ENCODE results near the gene POLR2F. TPM values are rescaled to one million over a fixed set of nuclear protein-coding genes. Genes with fewer than 3 reads are reported as not detected.

POLR2F gene
- total and polyA plus RNA-seq, 4 experiments from 2014 or later: 44.9 to 158 (median 90.4) TPM

GRCh38 chr22:37995460-37995859 lies 42.0 kb downstream of the POLR2F start:
- Histone ChIP-seq H3K4me1 (ENCODE audit: insufficient read depth, low read length) (no peaks in the 10 kb centered on the region), H3K36me3 (ENCODE audit: insufficient read depth, low read length) (no peaks in the 10 kb centered on the region), H3K9me3 (ENCODE audit: control insufficient read depth in 1 of 2, low read length in 2 of 2) (no peaks in the 10 kb centered on the region), H3K27ac (ENCODE audit: low read depth, low read length) (no peak overlapping the region), H3K4me3 (ENCODE audit: low read length in 2 of 2) (no peak overlapping the region), H3K27me3 (ENCODE audit: insufficient read depth, low read length) (no peaks in the 10 kb centered on the region)
- peak overlapping the region in 1 of 7 donors; percentile 42 for H3K27ac Mint-ChIP-seq
- ChIA-PET POLR2A (ENCODE audit: partially characterized antibody) (no interaction called here), CTCF (ENCODE audit: partially characterized antibody) (no interaction called here)
- no peaks in the 10 kb centered on the region for H3K27me3 Mint-ChIP-seq
- no peaks in the 10 kb centered on the region for H3K9me3 Mint-ChIP-seq
- H3K4me3 Mint-ChIP-seq: no peak overlapping the region
- intact Hi-C loops (cut with micrococcal nuclease): no loop called here
- H3K4me1 Mint-ChIP-seq: no peaks in the 10 kb centered on the region
- no peaks in the 10 kb centered on the region for H3K36me3 Mint-ChIP-seq
- no peak for DNase-seq

- H3K36me3 Mint-ChIP-seq: no peaks in the 10 kb centered on the region
- H3K4me3 ChIP-seq (ENCODE audit: low read length in 2 of 2): no peak overlapping the region
- H3K27me3 ChIP-seq (ENCODE audit: insufficient read depth, low read length): no peaks in the 10 kb centered on the region
- H3K27ac Mint-ChIP-seq: peak overlapping the region in 1 of 7 donors; percentile 68
- H3K9me3 Mint-ChIP-seq: no peaks in the 10 kb centered on the region
- H3K27ac ChIP-seq (ENCODE audit: low read depth, low read length): no peak overlapping the region
- ChIA-PET POLR2A (ENCODE audit: partially characterized antibody) (no interaction called here), CTCF (ENCODE audit: partially characterized antibody) (no interaction called here)
- no peaks in the 10 kb centered on the region for H3K27me3 Mint-ChIP-seq
- no peaks in the 10 kb centered on the region for H3K9me3 ChIP-seq (ENCODE audit: control insufficient read depth in 1 of 2, low read length in 2 of 2)
- intact Hi-C loops (cut with micrococcal nuclease): no loop called here
- no peak for DNase-seq
- H3K4me1 ChIP-seq (ENCODE audit: insufficient read depth, low read length): no peaks in the 10 kb centered on the region
- H3K36me3 ChIP-seq (ENCODE audit: insufficient read depth, low read length): no peaks in the 10 kb centered on the region
- no peaks in the 10 kb centered on the region for H3K4me1 Mint-ChIP-seq
- no peak overlapping the region for H3K4me3 Mint-ChIP-seq
These were observed 42.6 kb downstream of the POLR2F start for GRCh38 chr22:37996079-37996478.

GRCh38 chr22:37996515-37997246 lies 43.2 kb downstream of the POLR2F start:
- Mint-ChIP-seq H3K27me3 (no peaks in the 10 kb centered on the region), H3K9me3 (no peaks in the 10 kb centered on the region), H3K4me1 (no peaks in the 10 kb centered on the region), H3K4me3 (no peak overlapping the region), H3K27ac (peak overlapping the region in 1 of 7 donors; percentile 74), H3K36me3 (no peaks in the 10 kb centered on the region)
- Histone ChIP-seq H3K4me1 (ENCODE audit: insufficient read depth, low read length) (no peaks in the 10 kb centered on the region), H3K4me3 (ENCODE audit: low read length in 2 of 2) (no peak overlapping the region), H3K27ac (ENCODE audit: low read depth, low read length) (no peak overlapping the region), H3K27me3 (ENCODE audit: insufficient read depth, low read length) (no peaks in the 10 kb centered on the region), H3K9me3 (ENCODE audit: control insufficient read depth in 1 of 2, low read length in 2 of 2) (no peaks in the 10 kb centered on the region), H3K36me3 (ENCODE audit: insufficient read depth, low read length) (no peaks in the 10 kb centered on the region)
- no peak for DNase-seq
- POLR2A ChIA-PET (ENCODE audit: partially characterized antibody): no interaction called here
- intact Hi-C loops (cut with micrococcal nuclease): no loop called here
- CTCF ChIA-PET (ENCODE audit: partially characterized antibody): no interaction called here

- no peaks in the 10 kb centered on the region for H3K27me3 ChIP-seq (ENCODE audit: insufficient read depth, low read length)
- Mint-ChIP-seq H3K27me3 (no peaks in the 10 kb centered on the region), H3K9me3 (no peaks in the 10 kb centered on the region), H3K27ac (no peak overlapping the region), H3K4me3 (no peak overlapping the region), H3K36me3 (no peaks in the 10 kb centered on the region), H3K4me1 (no peaks in the 10 kb centered on the region)
- POLR2A ChIA-PET (ENCODE audit: partially characterized antibody): no interaction called here
- no peak overlapping the region for H3K27ac ChIP-seq (ENCODE audit: low read depth, low read length)
- intact Hi-C loops (cut with micrococcal nuclease): no loop called here
- DNase-seq: no peak
- H3K4me1 ChIP-seq (ENCODE audit: insufficient read depth, low read length): no peaks in the 10 kb centered on the region
- no peaks in the 10 kb centered on the region for H3K9me3 ChIP-seq (ENCODE audit: control insufficient read depth in 1 of 2, low read length in 2 of 2)
- H3K4me3 ChIP-seq (ENCODE audit: low read length in 2 of 2): no peak overlapping the region
- H3K36me3 ChIP-seq (ENCODE audit: insufficient read depth, low read length): no peaks in the 10 kb centered on the region
- CTCF ChIA-PET (ENCODE audit: partially characterized antibody): no interaction called here
These were observed 45.0 kb downstream of the POLR2F start for GRCh38 chr22:37998543-37998942.

- H3K27ac ChIP-seq (ENCODE audit: low read depth, low read length): no peak overlapping the region
- Mint-ChIP-seq H3K4me1 (no peaks in the 10 kb centered on the region), H3K27me3 (no peaks in the 10 kb centered on the region), H3K36me3 (no peaks in the 10 kb centered on the region), H3K9me3 (no peaks in the 10 kb centered on the region), H3K4me3 (no peak overlapping the region), H3K27ac (no peak overlapping the region)
- no peaks in the 10 kb centered on the region for H3K9me3 ChIP-seq (ENCODE audit: control insufficient read depth in 1 of 2, low read length in 2 of 2)
- H3K36me3 ChIP-seq (ENCODE audit: insufficient read depth, low read length): no peaks in the 10 kb centered on the region
- no peaks in the 10 kb centered on the region for H3K4me1 ChIP-seq (ENCODE audit: insufficient read depth, low read length)
- intact Hi-C loops (cut with micrococcal nuclease): no loop called here
- no peak overlapping the region for H3K4me3 ChIP-seq (ENCODE audit: low read length in 2 of 2)
- POLR2A ChIA-PET (ENCODE audit: partially characterized antibody): no interaction called here
- H3K27me3 ChIP-seq (ENCODE audit: insufficient read depth, low read length): no peaks in the 10 kb centered on the region
- DNase-seq: no peak
- CTCF ChIA-PET (ENCODE audit: partially characterized antibody): no interaction called here
These were observed 45.7 kb downstream of the POLR2F start for GRCh38 chr22:37999236-37999635.

- Mint-ChIP-seq H3K27ac (no peak overlapping the region), H3K36me3 (no peaks in the 10 kb centered on the region), H3K27me3 (no peaks in the 10 kb centered on the region), H3K9me3 (no peaks in the 10 kb centered on the region), H3K4me1 (no peaks in the 10 kb centered on the region), H3K4me3 (no peak overlapping the region)
- no peaks in the 10 kb centered on the region for H3K27me3 ChIP-seq (ENCODE audit: insufficient read depth, low read length)
- H3K4me1 ChIP-seq (ENCODE audit: insufficient read depth, low read length): no peaks in the 10 kb centered on the region
- CTCF ChIA-PET (ENCODE audit: partially characterized antibody): no interaction called here
- no peak for DNase-seq
- H3K36me3 ChIP-seq (ENCODE audit: insufficient read depth, low read length): no peaks in the 10 kb centered on the region
- no peaks in the 10 kb centered on the region for H3K9me3 ChIP-seq (ENCODE audit: control insufficient read depth in 1 of 2, low read length in 2 of 2)
- POLR2A ChIA-PET (ENCODE audit: partially characterized antibody): no interaction called here
- H3K27ac ChIP-seq (ENCODE audit: low read depth, low read length): no peak overlapping the region
- intact Hi-C loops (cut with micrococcal nuclease): no loop called here
- H3K4me3 ChIP-seq (ENCODE audit: low read length in 2 of 2): no peak overlapping the region
These were observed 46.3 kb downstream of the POLR2F start for GRCh38 chr22:37999640-38000272.

GRCh38 chr22:38005943-38006342 lies 52.4 kb downstream of the POLR2F start:
- intact Hi-C loops (cut with micrococcal nuclease): no loop called here
- peaks cover 4 to 7% (median 6%) of the 10 kb centered on the region in 4 donors for H3K4me1 Mint-ChIP-seq

More at GRCh38 chr22:38005943-38006342, 52.4 kb downstream of the POLR2F start:
- H3K27ac ChIP-seq (ENCODE audit: low read depth, low read length): no peak overlapping the region
- no peak overlapping the region for H3K27ac Mint-ChIP-seq
- ChIA-PET CTCF (ENCODE audit: partially characterized antibody) (interaction anchor here (0.9 kb wide), 1 partner anchor 46 kb away, joined by 4 read pairs; no protein-coding TSS in a partner anchor), POLR2A (ENCODE audit: partially characterized antibody) (no interaction called here)
- H3K27me3 ChIP-seq (ENCODE audit: insufficient read depth, low read length): no peaks in the 10 kb centered on the region
- no peak overlapping the region for H3K4me3 Mint-ChIP-seq
- no peaks in the 10 kb centered on the region for H3K9me3 Mint-ChIP-seq
- H3K4me1 ChIP-seq (ENCODE audit: insufficient read depth, low read length): no peaks in the 10 kb centered on the region
- no peaks in the 10 kb centered on the region for H3K9me3 ChIP-seq (ENCODE audit: control insufficient read depth in 1 of 2, low read length in 2 of 2)
- no peaks in the 10 kb centered on the region for H3K36me3 Mint-ChIP-seq
- no peaks in the 10 kb centered on the region for H3K36me3 ChIP-seq (ENCODE audit: insufficient read depth, low read length)
- no peak for DNase-seq
- H3K4me3 ChIP-seq (ENCODE audit: low read length in 2 of 2): no peak overlapping the region
- H3K27me3 Mint-ChIP-seq: no peaks in the 10 kb centered on the region

All from CD4-positive, alpha-beta memory T cell (primary cell).